ENCODE measurements around the gene TBX6.

DNA sequence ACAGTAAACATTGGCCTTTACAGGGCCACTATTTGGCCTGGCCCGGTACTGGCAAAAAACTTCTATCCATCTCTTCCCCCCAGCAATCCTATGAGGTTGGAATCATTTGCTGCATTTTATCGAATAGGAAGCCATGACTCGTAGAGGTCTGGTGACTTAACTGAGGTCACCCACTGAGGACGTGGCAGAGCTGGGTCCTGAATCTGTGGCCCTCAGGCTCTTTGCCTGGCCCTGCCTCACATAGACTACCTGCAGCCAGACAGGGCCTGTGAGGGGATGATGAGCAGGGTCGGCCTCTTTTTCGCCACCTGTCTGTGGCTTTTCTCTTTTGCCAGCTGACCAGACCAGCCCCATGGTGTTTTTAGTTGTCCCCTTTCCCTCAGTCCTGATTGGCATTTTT is 14.1 kb downstream of the TBX6 start:
- TF ChIP-seq, protein P1, sequence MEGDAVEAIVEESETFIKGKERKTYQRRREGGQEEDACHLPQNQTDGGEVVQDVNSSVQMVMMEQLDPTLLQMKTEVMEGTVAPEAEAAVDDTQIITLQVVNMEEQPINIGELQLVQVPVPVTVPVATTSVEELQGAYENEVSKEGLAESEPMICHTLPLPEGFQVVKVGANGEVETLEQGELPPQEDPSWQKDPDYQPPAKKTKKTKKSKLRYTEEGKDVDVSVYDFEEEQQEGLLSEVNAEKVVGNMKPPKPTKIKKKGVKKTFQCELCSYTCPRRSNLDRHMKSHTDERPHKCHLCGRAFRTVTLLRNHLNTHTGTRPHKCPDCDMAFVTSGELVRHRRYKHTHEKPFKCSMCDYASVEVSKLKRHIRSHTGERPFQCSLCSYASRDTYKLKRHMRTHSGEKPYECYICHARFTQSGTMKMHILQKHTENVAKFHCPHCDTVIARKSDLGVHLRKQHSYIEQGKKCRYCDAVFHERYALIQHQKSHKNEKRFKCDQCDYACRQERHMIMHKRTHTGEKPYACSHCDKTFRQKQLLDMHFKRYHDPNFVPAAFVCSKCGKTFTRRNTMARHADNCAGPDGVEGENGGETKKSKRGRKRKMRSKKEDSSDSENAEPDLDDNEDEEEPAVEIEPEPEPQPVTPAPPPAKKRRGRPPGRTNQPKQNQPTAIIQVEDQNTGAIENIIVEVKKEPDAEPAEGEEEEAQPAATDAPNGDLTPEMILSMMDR (IDR thresholded peaks at IDR 0.05): no peak
- no peak for TF ChIP-seq ZFX (IDR thresholded peaks at IDR 0.05; ENCODE audit: borderline replicate concordance)

All from 22Rv1 (cell line).